Measurements from ENCODE around the gene BOK.

DNA sequence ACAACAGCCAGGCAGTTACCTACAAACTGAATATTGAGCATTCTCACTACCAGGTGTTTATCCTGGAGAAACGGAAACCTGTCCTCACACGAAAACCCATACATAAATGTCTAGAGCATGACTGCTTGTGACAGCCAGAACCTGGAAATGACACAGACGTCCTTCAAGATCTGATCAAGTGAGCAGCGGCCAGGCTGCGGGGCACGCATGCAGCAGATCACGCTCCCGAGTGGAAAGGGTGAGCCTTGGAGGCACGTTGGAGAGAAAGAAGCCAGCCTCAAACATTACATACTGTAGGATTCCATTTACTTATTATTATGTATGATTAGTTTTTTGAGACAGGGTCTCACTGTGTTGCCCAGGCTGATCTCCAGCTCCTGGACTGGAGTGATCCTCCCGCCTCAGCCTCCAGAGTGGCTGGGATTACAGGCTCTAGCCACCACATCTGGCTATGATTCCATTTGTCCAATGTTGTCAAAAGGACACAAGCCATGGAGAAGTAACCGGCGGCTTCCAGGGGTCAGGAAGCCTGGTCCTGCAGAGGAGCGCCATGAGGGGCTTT is 27.3 kb upstream of the BOK start:
- no peak for TF ChIP-seq YY1 (IDR thresholded peaks at IDR 0.05; ENCODE audit: insufficient read depth, insufficient read length)
- no peak for TF ChIP-seq SUZ12 (IDR thresholded peaks at IDR 0.05; ENCODE audit: extremely low read depth, insufficient read depth, insufficient read length)
- no peak for TF ChIP-seq ZNF274 (IDR thresholded peaks at IDR 0.05; ENCODE audit: low read depth, low read length)
